ENCODE measurements around the gene P2RY13. TPM values are rescaled to one million over a fixed set of nuclear protein-coding genes. Genes with fewer than 3 reads are reported as not detected.

Gene P2RY13
- total RNA-seq, 1 donor from 2014 or later: 1.2 TPM

DNA sequence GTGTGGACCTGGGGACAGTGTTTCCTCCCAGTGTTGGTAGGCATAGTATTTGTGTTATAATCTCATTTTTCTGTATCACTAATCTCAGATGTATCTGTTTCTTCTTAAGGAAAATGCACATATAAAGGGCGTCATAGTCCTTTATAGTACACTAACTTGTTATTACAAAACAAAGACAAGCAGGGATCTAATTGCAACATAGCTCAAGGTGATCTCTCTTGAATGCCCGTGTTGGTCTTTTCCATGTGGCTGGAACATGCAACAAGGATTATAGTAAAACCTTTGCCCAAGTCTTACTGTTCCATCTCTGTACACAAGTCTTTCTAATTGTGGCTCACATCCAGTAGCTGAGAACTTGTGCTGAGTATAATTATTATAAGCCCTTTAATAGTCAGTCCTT, 9.2 kb downstream of the P2RY13 start:
- DNase-seq (ENCODE audit: low spot score): no peak

DNA sequence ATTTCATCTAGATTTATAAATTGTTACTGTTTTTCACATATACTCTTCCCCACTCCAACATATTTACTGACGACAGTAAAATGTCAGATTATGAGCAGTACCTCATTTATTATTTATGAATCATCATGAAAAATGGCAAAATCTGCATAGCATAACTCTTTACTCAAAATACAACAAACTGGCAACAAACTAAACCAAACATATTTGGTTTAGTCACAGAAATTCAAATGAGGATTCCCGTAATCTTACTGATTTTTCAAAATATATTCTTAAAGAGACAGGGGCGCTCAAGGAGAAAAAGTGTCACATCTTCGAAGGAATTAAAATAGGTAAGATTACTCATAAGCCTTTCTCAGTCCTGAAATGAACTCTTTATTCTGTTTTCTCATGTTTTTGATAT, 9.7 kb downstream of the P2RY13 start:
- DNase-seq (ENCODE audit: low spot score): no peak

DNA sequence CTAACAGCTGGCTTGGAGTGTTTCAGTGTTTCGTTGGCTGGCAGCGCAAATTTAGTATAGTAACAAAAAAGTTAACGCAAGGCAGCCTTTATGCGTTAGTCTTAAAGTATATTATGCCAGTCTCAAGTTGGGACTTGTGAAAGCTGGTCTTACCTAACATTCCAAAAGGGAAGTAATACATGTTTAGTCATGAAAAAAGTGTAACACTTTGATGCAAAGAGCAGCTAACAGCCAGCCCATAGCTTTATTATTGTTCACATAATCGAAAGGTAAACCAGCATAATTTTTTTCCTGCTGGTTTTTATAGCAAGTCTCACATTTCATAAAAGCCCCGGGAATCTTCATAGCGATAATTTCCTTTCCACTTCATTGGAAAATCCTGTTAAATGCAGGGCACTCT, 10.4 kb downstream of the P2RY13 start:
- no peak for DNase-seq (ENCODE audit: low spot score)

DNA sequence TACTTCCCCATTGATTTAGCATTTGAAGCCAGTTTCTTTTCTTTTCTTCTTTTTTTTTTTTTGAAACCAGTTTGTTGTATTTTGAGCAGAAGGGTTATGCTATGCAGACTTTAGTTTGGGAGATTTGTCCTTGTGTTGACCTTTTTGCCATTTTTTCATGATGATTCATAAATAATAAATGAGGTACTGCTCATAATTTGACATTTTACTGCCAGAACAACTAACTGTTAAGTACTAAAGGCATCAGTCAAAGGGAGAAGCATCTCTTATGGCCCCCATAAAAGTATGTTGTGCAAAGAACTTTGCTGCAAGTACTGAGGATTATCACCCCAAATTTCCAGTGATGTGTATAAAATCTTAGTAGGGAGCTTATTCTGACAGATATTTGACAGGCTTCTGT, 11.0 kb downstream of the P2RY13 start:
- DNase-seq (ENCODE audit: low spot score): no peak

DNA sequence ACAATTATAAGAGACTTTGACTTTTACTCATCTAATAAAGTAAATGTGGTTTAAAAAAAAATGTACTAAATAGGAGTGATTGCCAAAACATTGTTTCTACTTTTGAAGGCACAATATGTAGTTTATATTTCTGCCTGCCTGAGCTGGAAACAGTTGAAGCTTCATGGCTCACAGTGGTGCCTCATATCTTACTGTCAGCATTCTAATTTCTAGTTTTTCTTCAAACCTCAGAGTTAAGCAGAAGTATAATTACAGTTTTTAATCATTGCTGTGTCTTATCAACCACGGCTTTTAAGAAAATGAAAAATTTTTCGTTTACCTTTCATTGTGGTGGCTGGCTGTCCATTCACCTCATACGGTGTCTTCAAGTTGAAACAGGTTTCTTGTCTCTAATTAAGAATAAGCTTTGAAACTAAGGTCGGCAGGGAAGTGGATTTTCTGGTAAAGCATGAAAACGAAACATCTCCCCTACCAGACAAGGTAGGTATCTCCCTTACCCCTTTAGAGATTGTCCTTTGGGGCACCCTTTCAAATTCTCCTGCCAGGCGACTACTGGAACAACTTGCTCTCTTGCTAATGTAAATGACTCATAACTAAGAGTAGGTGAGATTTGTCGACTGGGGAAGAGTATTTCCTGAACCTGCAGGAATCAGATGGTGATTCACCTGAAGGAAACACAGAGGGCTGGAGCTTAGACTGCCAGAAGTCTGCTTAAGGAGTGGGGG, 12.9 kb downstream of the P2RY13 start, which contains the start of gene GPR87:
TSS of gene GPR87 (minus strand) at position 554 of the 725 bp plus-strand sequence. CDS start 16,720 bp downstream, outside the sequence.
- peak; percentile 49 for DNase-seq (ENCODE audit: low spot score)

DNA sequence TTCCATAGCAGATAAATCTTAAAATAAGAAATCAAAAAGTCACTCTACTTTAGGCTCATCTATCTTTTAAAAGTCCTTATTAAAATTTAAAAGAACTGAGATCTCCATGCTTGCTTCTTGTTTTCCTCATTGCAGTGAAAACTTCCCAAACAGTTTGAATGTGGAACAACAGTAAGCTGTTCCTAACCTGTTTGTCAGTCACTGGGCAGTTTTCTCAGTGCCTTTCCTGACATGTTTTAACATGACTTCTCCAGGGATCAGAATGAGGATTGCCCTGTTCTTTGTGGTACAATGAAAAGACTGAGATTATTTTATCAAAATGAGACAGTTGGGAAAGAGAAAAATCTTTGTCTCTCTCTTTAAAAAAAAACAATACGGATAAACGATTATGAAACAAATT, 13.5 kb downstream of the P2RY13 start:
- DNase-seq (ENCODE audit: low spot score): no peak

DNA sequence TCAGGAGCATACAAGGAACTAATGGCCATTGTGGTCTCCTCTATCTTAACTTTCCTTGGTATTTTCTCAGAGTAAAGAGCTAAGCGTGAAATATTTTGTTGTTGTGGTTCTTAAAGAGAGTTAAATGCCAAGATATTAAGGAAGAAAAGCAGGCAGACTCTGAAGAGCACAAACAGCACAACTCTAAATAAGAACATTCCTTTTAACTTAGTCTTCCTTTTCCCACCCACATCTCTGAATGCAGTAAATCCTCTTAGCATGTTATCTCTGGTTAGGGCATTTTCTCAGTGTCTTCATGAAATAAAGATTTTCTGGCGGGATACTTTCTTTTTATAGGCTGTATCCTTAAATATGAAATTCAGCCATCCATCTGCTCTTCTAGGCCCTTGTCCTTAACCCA, 14.2 kb downstream of the P2RY13 start:
- DNase-seq (ENCODE audit: low spot score): no peak

DNA sequence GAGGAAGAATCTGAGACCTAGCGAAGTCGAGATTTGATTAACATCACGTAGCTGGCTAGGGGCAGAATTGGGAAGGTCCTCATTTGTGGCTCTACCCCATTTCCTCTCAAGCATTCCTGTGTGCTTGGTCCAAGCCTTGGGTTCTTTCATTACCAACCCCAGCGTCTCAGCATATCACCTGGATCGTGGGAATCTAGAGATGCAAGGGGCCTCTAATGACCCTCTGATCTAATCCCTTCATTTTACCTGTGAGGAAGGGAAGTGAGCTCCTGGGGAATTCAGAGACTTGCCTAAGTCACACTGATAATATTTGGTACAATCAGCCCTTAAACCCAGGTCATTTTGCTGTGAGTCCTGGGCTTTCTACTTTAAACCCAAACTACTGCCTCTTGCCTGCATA, 14.8 kb downstream of the P2RY13 start:
- no peak for DNase-seq (ENCODE audit: low spot score)

DNA sequence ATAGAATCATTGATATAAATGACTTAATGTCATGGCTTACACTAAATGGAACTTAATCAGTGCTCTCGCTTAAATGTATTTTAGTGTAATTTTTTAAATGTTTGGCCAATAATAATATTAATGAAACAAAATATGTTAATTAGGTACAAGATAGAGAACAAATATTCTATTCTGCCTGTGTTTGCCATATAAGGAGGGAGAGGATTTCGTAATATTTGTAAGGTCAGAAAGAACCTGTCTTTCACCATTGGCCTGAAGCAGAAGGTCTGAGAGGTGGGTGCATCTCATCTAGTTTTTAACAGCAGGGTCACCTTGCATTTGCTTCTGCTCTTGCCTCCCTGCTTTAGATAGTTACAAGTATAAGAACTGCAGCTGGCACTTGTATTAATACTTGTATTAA, 15.2 kb downstream of the P2RY13 start:
- DNase-seq (ENCODE audit: low spot score): no peak

DNA sequence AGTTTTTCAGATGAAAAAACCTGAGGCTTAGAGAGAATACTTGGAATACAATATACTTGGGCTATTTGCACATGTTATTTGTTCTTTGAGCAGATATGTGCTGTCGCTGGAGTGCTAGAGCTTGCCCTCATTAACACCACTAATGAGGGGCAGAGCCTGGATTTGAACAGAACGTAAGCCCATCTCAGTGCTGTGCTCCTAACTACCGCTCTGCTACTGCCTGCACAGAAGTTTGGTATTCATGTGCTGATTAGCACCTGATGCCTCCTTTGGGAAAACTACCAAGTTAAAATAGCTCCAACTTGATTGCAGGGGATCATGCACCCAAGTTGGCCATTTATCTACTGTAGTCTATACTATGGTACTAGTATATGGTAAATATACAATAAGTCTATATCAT, 16.4 kb downstream of the P2RY13 start:
- DNase-seq (ENCODE audit: low spot score): no peak

DNA sequence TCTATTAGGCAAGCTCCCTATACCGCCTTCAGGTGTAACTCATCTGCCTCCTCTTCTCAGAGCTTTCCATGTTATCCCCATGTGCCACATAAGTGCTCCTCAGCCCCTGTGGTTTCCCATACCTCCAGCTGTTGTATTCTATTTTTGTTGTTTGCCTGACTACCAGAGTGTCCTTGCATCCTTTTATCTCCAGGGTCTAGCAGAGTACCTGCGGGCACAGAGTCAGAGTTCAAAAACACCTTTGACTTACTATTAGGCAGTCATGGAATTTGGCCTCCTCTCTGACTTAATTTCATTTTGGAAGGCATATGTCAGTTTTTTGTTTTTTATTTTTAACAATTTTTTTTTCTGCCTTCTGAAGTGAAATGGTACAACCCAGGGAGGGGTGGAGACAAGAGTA, 19.8 kb downstream of the P2RY13 start:
- no peak for DNase-seq (ENCODE audit: low spot score)

DNA sequence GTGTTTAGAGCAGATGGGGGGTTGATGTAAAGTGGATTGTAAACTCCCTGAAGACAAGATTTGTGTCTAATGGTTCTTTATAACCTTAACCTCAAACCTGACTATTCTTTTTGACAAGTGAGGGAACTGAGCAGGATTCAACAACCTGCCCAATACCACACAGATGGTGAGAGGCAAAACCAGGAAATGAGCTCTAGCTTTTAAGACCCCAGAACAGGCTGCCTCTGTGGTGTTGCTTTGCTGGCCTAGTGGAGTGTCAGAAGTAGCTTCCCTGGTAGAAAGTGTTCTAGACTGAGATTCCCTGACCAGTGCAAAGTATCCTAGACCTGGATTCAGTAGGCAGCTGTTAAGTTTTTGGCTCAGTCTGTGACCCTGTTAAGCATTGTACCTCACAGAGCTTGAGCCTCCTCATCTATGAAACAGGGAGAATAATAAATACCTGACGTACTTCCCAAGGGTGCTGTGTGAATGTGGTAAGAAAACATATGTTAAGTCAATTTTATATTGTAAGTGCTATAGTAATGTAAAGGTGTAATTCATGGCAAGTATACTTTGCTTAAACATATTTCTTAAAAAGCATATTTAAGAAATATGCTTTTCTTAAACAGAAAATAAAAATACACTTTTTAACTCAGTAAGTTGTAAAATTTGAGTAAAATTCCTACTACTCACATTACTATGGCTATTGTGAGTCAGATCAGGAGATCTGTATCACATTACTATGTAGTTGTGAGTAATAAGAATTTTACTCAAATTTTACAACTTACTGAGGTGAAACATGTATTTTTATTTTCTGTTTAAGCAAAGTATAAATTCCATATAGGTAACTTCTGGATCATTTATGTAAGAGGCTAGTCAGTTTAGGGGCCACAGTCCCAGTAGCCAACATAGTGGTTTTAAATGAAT, 21.5 kb downstream of the P2RY13 start:
- DNase-seq (ENCODE audit: low spot score): no peak

DNA sequence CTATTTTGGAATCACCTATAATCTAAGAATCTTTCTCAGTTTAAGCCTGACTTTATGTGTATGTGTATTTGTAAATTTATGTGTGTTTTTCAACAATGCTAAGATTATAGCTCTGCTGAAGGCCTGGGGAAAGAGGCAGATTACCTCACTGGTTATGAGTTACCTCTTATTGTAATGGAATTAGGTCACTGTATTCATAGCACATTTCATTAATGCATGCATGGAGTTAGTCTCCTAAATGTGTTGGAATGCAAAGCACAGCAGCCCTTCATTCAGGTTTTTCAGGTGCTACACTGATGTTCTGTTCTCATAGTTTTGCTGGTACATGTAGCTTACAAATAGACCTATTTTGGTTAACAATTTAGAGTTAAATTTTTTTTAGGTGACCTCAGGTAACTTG, 22.2 kb downstream of the P2RY13 start:
- no peak for DNase-seq (ENCODE audit: low spot score)

DNA sequence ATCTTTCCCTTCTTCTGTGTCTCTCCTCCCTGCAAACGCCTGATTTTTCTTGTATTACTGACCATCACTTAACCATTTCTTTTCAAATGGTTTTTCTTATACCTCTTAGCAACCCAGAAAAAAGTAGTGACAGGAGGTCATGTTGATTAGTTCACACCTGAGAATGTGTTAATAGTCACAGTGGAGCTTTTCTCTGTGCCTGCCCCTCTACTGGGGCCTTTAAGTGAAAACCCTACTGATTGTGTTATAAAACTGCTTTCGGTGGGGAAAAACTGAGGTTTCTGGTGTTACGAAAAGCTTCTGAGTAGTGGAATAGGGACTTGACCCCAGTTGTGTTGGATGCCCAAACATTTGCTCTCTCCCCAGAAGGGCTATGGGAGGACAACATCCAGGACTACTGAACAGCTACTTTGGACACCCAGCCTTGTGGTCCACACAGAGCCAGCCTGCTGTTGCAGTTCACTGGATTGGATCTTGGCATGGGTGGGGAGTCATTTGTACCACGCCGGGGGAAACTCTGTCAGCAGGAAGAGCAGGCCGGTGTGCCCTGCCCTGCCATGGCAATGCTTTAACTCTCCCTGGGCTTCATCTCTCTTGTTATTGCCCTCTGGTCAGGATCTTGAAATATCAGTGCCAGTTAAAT, 23.1 kb downstream of the P2RY13 start:
- no peak for DNase-seq (ENCODE audit: low spot score)

DNA sequence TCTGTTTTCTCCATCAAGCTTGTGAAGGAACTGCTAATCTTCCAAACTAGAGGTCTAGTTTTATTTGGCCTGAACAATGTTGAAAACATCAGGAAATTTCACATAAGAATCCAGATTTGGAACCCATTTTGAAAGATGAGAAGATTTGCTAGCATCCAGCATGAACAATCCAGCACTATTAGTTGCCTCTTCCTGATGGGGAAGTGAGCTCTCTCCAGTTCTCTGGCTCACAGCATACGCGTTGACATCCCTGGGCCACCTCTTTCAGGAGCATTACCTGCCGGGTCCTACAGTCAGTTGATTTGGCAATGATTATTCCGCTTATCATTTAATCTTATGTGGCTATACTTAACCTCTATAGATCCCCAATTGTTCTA, 23.6 kb downstream of the P2RY13 start:
- no peak for DNase-seq (ENCODE audit: low spot score)

DNA sequence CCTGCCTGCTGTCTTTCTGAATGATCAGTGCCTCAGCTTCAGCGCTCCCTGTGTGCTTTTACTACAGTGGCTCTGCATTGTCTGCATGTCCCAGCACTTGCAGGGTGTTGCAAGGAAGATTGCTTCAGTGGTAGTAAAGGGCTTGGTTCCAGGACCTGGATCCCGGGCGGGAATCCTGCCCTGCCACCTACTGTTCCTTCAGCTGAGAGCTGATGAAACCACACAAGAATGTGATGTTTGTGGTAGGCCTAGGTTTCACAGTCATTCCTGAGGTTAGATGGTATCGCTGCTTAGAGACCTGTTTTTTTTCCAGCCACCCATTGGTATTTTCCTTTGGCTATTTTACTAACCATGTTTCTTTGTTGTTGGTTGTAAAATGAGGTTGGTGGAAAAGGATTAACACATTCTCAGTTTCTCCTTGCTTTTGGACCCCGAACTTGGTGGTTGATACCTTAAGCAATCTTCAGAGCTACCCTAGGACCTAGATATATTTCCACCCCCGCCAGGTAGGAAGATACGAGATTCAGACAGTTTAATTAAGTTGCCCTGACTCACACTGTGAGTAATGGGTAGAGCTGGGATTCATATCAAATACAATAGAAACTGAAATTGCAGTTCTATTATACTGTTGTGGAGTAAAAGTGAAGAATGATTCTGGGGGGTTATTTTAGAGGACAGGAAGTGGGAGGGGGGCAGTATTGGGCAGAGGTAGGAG, 24.1 kb downstream of the P2RY13 start:
- DNase-seq (ENCODE audit: low spot score): peak; percentile 79

DNA sequence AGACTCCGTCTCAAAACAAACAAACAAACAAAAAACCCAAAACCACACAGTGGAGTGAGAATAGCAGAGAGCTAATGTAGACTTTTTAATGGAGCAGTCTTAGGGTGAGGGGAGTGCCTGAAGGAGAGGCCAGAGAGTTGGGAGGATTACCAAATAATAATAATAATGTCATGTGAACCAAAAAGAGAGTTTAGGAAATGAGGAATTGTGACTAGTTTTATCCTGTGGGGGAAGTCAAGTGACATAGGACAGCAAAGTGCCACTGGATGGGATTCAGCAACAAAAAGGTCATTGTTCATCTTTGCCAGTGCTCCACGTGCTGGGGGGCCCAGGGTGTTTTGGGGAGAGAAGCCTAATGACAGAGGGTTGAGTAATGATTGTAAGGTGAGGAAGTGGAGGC, 25.6 kb downstream of the P2RY13 start:
- no peak for DNase-seq (ENCODE audit: low spot score)

DNA sequence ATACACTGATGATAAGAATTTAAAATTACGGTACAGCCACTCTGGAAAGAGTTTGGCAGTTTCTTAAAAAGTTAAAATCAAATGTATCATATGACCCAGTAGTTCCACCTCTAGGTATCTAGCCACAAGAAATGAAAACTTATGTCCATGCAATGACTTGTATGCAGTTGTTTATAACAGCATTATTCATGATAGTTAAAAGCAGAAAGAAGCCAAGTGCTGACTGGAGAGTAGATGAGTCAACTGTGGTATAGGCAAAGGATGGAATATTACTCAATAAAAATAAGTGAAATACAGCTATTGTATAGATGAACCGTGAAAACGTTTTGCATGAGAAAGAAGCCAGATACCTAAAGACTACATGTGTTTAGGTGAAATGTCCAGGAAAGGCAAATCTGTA, 27.6 kb downstream of the P2RY13 start:
- DNase-seq (ENCODE audit: low spot score): no peak

DNA sequence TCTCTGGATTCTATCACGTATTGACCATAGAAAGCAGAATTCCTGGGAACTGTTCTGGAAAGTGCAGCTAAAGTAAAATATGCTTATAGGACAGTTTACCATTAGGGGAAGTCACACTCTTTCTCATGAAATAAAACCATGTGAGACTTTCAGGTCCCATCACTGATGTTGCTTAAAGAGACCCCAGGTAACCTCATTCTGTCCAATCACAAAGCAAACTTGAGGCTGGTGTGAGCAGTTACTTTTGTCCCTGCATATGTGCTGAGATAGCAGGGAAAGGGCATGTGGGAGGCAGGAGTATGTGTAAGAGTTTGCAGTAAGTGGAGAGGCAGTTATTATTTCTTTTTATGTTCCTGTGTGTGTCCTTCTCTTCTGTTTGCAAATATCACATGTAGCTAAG, 28.8 kb downstream of the P2RY13 start:
- no peak for DNase-seq (ENCODE audit: low spot score)

DNA sequence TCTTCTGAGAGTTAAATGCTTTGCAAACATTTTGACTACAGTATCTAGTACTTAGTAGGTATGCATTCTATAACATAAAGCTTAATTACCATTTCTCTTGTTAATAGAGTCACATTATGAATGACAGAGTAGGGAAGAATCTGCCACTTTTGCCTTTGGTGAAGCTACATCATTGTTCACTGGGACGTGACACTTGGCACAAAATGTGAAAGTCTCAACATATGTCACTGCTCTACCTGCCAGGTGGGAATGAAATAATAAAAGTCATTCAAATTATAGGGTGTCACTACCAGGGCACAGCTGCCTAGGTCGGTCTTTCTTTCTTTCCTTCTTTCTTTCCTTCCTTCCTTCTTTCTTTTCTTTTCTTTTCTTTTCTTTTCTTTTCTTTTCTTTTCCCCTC, 30.3 kb downstream of the P2RY13 start:
- no peak for DNase-seq (ENCODE audit: low spot score)

DNA sequence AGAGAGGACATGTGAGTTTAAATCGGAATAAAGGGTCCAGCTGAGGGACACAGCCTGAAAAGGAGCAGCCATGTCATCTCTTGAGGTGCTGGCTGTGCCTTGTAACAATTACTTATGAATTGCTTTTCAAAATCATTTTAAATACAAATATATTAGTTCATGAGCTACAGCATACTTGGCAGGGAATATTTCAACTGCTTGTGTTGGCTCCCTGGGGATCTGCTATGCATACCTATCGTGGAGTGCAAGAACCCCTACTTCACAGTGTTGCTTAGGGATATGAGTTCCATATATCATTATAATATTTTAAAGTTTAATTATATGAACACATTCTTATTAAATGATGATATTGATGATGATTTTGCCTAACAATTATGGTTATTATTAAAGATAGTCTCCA, 31.9 kb downstream of the P2RY13 start:
- DNase-seq (ENCODE audit: low spot score): no peak

DNA sequence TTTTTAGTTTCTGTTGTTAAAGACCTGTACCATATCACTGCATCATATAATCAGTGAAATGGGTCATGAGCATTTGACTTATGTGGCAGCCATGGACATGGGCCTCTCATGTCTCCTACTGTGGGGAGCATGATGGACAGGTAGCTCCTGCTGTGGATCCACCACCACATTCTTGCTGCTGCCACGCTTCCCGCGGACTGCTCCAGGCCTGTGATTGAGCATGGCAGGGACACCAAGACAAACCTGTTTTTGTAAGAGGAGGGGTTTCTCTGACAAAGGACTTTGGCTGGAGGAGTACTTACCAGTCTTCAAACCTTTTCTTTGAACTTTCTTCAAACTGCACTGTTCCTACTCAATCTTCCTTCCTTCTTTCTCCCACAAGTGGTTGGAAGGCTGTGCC, 33.1 kb downstream of the P2RY13 start:
- DNase-seq (ENCODE audit: low spot score): no peak
